ENCODE data around the gene DHX30. TPM values are rescaled to one million over a fixed set of nuclear protein-coding genes. Genes with fewer than 3 reads are reported as not detected.

Gene DHX30
- total RNA-seq, 1 donor from 2014 or later, result 53.2 TPM

DNA sequence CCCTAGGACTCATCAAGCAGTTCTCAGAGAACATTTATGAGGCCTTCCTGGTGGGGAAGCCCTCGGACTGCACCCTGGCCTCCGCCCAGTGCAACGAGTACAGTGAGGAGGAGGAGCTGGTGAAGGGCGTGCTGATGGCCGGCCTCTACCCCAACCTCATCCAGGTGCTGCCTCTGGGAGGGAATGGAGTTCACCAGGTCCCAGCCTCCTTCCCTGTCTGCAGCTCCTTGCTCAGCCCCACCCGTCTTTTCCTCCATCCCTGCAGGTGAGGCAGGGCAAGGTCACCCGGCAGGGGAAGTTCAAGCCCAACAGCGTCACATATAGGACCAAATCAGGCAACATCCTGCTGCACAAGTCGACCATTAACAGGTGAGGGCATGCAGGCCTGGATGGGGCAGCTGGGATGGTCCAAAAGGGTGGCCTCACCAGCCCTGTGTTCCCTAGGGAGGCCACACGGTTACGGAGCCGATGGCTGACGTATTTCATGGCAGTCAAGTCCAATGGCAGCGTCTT is 46.3 kb downstream of the DHX30 start:
- Histone ChIP-seq H3K4me3 (ENCODE audit: low read depth, low read length) (no peak overlapping the region), H3K36me3 (ENCODE audit: control insufficient read depth, insufficient read depth, low read length) (peaks cover 37% of the 10 kb centered on the region), H3K27me3 (ENCODE audit: control insufficient read depth, insufficient read depth, low read length) (no peaks in the 10 kb centered on the region)
- no peak for DNase-seq (ENCODE audit: low read depth)
- TF ChIP-seq, protein P1, sequence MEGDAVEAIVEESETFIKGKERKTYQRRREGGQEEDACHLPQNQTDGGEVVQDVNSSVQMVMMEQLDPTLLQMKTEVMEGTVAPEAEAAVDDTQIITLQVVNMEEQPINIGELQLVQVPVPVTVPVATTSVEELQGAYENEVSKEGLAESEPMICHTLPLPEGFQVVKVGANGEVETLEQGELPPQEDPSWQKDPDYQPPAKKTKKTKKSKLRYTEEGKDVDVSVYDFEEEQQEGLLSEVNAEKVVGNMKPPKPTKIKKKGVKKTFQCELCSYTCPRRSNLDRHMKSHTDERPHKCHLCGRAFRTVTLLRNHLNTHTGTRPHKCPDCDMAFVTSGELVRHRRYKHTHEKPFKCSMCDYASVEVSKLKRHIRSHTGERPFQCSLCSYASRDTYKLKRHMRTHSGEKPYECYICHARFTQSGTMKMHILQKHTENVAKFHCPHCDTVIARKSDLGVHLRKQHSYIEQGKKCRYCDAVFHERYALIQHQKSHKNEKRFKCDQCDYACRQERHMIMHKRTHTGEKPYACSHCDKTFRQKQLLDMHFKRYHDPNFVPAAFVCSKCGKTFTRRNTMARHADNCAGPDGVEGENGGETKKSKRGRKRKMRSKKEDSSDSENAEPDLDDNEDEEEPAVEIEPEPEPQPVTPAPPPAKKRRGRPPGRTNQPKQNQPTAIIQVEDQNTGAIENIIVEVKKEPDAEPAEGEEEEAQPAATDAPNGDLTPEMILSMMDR (IDR thresholded peaks at IDR 0.05; ENCODE audit: insufficient read depth, low read length, severe bottlenecking), result no peak
- FAIRE-seq, result no peak

DNA sequence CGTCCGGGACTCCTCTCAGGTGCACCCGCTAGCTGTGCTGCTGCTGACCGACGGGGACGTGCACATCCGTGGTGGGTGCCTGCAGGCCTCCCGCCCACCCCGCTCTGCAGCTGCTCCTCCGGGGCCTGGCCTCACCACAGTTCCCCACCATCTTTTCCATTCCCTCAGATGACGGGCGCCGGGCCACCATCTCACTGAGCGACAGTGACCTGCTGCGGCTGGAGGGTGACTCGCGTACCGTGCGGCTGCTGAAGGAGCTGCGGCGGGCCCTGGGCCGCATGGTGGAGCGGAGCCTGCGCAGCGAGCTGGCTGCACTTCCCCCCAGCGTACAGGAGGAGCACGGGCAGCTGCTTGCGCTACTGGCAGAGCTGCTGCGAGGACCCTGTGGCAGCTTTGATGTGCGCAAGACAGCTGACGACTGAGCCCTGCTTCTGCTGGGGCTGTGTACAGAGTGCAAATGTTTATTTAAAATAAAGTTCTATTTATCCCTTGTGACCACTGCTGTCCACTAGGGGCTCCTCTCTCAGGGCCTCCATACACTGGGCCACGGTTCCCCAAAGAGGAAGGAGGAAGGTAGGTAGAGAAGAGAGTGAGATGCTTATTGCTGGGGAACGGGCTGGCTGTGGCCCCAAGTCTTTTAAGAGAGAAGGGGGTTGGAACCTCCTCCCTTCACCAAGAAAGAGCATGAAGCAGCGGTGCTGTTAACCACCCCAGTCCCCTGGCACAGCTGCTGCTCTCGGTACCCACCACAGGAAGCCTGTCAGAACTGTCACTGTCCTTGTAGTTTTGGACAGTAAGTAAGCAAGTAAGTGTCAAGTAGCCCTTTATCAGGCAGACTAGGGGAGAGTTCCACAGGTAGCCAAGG is 47.0 kb downstream of the DHX30 start:
- DNase-seq (ENCODE audit: low read depth) (no peak), FAIRE-seq (no peak)
- no peaks in the 10 kb centered on the region for H3K27me3 ChIP-seq (ENCODE audit: control insufficient read depth, insufficient read depth, low read length)
- TF ChIP-seq, protein P1 (IDR thresholded peaks at IDR 0.05; ENCODE audit: insufficient read depth, low read length, severe bottlenecking), result peak; percentile 33
- peaks cover 39% of the 10 kb centered on the region for H3K36me3 ChIP-seq (ENCODE audit: control insufficient read depth, insufficient read depth, low read length)
- H3K4me3 ChIP-seq (ENCODE audit: low read depth, low read length), result no peak overlapping the region

GRCh38 chr3:47850564-47851410 is 47.8 kb downstream of the DHX30 start:
- TF ChIP-seq, protein P1 (IDR thresholded peaks at IDR 0.05; ENCODE audit: insufficient read depth, low read length, severe bottlenecking), result no peak
- peak; percentile 23 for FAIRE-seq
- no peak for DNase-seq (ENCODE audit: low read depth)
- no peak overlapping the region for H3K4me3 ChIP-seq (ENCODE audit: low read depth, low read length)
- H3K27me3 ChIP-seq (ENCODE audit: control insufficient read depth, insufficient read depth, low read length), result no peaks in the 10 kb centered on the region
- peaks cover 39% of the 10 kb centered on the region for H3K36me3 ChIP-seq (ENCODE audit: control insufficient read depth, insufficient read depth, low read length)

DNA sequence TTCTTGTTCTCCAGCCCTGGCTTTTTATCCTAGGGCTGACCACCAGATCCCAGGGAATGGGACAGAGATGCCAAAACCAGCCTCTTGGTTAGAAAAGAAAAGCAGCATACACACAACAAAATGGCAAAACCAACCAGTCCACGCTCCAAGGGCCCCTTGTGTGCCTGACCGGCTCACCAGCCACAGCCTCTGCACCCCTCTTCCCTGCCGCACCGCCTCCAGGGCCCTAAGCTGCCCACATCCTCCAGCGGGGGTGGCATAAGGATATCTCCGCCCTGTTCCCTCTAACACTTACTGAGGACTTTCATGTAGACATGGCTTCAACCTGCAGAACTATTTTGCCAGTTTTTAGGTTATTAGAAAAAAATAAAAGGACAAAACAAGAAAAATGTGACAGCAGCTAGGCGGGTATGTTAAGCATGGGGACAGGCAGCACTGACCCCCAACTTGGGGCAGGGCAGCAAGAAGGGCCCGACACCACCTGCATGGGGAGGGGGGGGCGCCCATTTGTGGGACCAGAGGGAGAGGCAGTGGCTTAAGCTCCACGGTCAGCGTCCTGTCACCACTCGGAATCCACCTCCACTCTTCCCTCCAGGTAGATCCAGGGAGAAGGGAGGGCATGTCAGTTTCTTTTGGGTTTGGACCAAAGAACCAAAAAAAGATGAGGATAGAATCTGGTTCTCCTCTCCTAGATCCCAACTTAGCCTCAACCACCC is 49.1 kb downstream of the DHX30 start:
- no peak for FAIRE-seq
- H3K36me3 ChIP-seq (ENCODE audit: control insufficient read depth, insufficient read depth, low read length), result peaks cover 37% of the 10 kb centered on the region
- TF ChIP-seq, protein P1 (IDR thresholded peaks at IDR 0.05; ENCODE audit: insufficient read depth, low read length, severe bottlenecking), result no peak
- H3K4me3 ChIP-seq (ENCODE audit: low read depth, low read length), result no peak overlapping the region
- no peak for DNase-seq (ENCODE audit: low read depth)
- no peaks in the 10 kb centered on the region for H3K27me3 ChIP-seq (ENCODE audit: control insufficient read depth, insufficient read depth, low read length)
